ENCODE results near the gene KNOP1. TPM values are rescaled to one million over a fixed set of nuclear protein-coding genes. Genes with fewer than 3 reads are reported as not detected.
A peak's percentile ranks its signal among the peaks of the same experiment; 100 is the strongest.

The KNOP1 gene
- total and polyA plus RNA-seq, 10 of the 15 experiments (the other 5 are each of a cell fraction or from before 2014, with no cell fraction given), result 13.8 to 47.2 (median 32.1) TPM

DNA sequence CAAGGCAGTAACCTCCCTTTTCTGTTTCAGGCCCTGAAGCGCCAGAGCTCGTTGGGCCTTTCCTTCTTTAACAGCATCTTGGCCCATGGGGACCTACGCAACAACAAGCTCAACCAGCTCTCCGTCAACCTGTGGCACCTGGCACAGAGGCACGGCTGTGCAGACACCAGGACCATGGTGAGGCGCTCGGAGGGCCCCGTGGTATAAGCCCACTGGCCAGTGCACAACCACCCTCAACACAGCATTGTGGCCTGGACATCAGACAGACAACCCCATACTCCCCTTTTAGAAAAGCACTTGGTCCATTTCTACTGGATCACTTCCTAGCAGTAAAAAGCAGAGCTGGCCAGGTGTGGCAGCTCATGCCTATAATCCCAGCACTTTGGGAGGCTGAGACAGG lies 18.6 kb downstream of the KNOP1 start:
- H3K4me2 ChIP-seq (ENCODE audit: control insufficient read depth, insufficient read depth), result no peak overlapping the region
- no TSS peak for BruUV-seq (replicated peaks)
- no peaks in the 10 kb centered on the region for H3K9me3 ChIP-seq (replicated peaks; ENCODE audit: control insufficient read depth, insufficient read depth, low read length)
- no peak for FAIRE-seq
- ChIA-PET POLR2A (no interaction called here), RAD21 (ENCODE audit: unreplicated experiment) (interaction anchor here (0.9 kb wide), 1 partner anchor 76 kb away, joined by 3 read pairs; no protein-coding TSS in a partner anchor), CTCF (no interaction called here), SMC1A (ENCODE audit: uncharacterized antibody, unreplicated experiment) (interaction anchor here (1.5 kb wide), 1 partner anchor 183 kb away, joined by 3 read pairs; no protein-coding TSS in a partner anchor)
- no peak overlapping the region for H2AFZ ChIP-seq (ENCODE audit: control insufficient read depth, low read depth, low read length)
- no peak overlapping the region for H3K9ac ChIP-seq (ENCODE audit: control insufficient read depth, insufficient read depth, low read length)
- no peak for DNase-seq (ENCODE audit: low read depth, low spot score)
- no peaks in the 10 kb centered on the region for H4K20me1 ChIP-seq (ENCODE audit: control insufficient read depth, insufficient read depth)
- in situ Hi-C loops (cut with MboI), result no loop called here
- H3K27ac ChIP-seq (ENCODE audit: control insufficient read depth, insufficient read depth), result no peak overlapping the region
- no peak overlapping the region for H3K4me3 ChIP-seq
- intact Hi-C loops (cut with micrococcal nuclease; ENCODE audit: unreplicated experiment), result no loop called here
- H3K36me3 ChIP-seq (ENCODE audit: control insufficient read depth in 2 of 2, insufficient read depth in 2 of 2, low read length in 1 of 2), result peaks cover 6 to 7% of the 10 kb centered on the region in 2 experiments; a peak in 3 of 4 replicates
- H3K27me3 ChIP-seq (replicated peaks in 1 of 2; ENCODE audit: control insufficient read depth in 2 of 2, insufficient read depth in 2 of 2, low read length in 1 of 2), result no peaks in the 10 kb centered on the region
- 0 out of 2 replicates have a peak, but pooled peaks cover 2% of the 10 kb centered on the region for H3K4me1 ChIP-seq (ENCODE audit: control insufficient read depth, insufficient read depth, low read length)
- no peak for TF ChIP-seq IRF3 (IDR thresholded peaks at IDR 0.05)
- 0 out of 2 replicates have a peak, but pooled peaks have one; percentile 29 for TF ChIP-seq POLR2A (IDR thresholded peaks at IDR 0.05; ENCODE audit: low read depth, low read length)
- TF ChIP-seq JUNB (IDR thresholded peaks at IDR 0.05), result no peak
- no peak for TF ChIP-seq MEF2A (IDR thresholded peaks at IDR 0.05; ENCODE audit: insufficient read depth, low read depth, low read length)
- TF ChIP-seq SMC3 (IDR thresholded peaks at IDR 0.05; ENCODE audit: borderline replicate concordance, low read length), result no peak
- no peak for TF ChIP-seq YY1 (IDR thresholded peaks at IDR 0.05; ENCODE audit: low read depth, low read length)
- no peaks in the 10 kb centered on the region for H3K79me2 ChIP-seq (ENCODE audit: control insufficient read depth, insufficient read depth, low read length)
- 96% methylated on average over 8 of the region's 8 CpGs for WGBS (ENCODE audit: insufficient coverage, insufficient replicate concordance, low lambda C conversion rate, missing lambda C conversion rate)
- no peak for ATAC-seq

Data from GM12878 (cell line).